BLaER1 (cell line): ENCODE results near the gene PUSL1.
A peak's percentile ranks its signal among the peaks of the same experiment; 100 is the strongest.

Source experiments
- H3K27ac ChIP-seq: shearing (Covaris generic); formaldehyde crosslinking; 2 replicates; pipeline ENCODE4 v1.8.1; 2022
- H3K27me3 ChIP-seq: shearing (Covaris generic); formaldehyde crosslinking; 2 replicates; pipeline ENCODE4 v1.8.1; 2022
- H3K36me3 ChIP-seq: shearing (Covaris generic); formaldehyde crosslinking; 2 replicates; pipeline ENCODE4 v1.8.1; 2022
- H3K4me1 ChIP-seq: shearing (Covaris generic); formaldehyde crosslinking; 2 replicates; pipeline ENCODE4 v1.8.1; 2022
- H3K4me2 ChIP-seq: shearing (Covaris generic); formaldehyde crosslinking; 2 replicates; pipeline ENCODE4 v1.8.1; 2022
- H3K4me3 ChIP-seq: shearing (Covaris generic); formaldehyde crosslinking; 2 replicates; pipeline ENCODE4 v1.8.1; 2022
- H3K9ac ChIP-seq: shearing (Covaris generic); formaldehyde crosslinking; 2 replicates; pipeline ENCODE4 v1.8.1; 2022
- H3K9me3 ChIP-seq: shearing (Covaris generic); formaldehyde crosslinking; 2 replicates; pipeline ENCODE4 v1.8.1; 2022
- H4K20me1 ChIP-seq: shearing (Covaris generic); formaldehyde crosslinking; 2 replicates; pipeline ENCODE4 v1.8.1; 2022
- Cebpa-rat ChIP-seq: shearing (Covaris generic); IDR thresholded peaks from 2 replicates; pipeline ENCODE4 v1.8.1; 2022

The PUSL1 gene

GRCh38 chr1:1336446-1336845 lies 28.0 kb downstream of the PUSL1 start:
- H3K9ac ChIP-seq, result no peak overlapping the region
- H3K36me3 ChIP-seq, result peaks cover 66% of the 10 kb centered on the region
- no peak overlapping the region for H3K4me3 ChIP-seq
- no peak overlapping the region for H3K27ac ChIP-seq
- H3K27me3 ChIP-seq, result no peaks in the 10 kb centered on the region
- TF ChIP-seq Cebpa-rat, result no peak
- H3K4me2 ChIP-seq, result no peak overlapping the region
- H3K9me3 ChIP-seq, result no peaks in the 10 kb centered on the region
- peaks cover 69% of the 10 kb centered on the region for H4K20me1 ChIP-seq
- no peaks in the 10 kb centered on the region for H3K4me1 ChIP-seq

GRCh38 chr1:1336931-1337792 lies 28.8 kb downstream of the PUSL1 start:
- Histone ChIP-seq H3K4me1 (peaks cover 3% of the 10 kb centered on the region), H3K4me3 (no peak overlapping the region), H3K4me2 (no peak overlapping the region), H3K9me3 (no peaks in the 10 kb centered on the region), H3K9ac (no peak overlapping the region), H3K36me3 (peaks cover 73% of the 10 kb centered on the region), H3K27me3 (no peaks in the 10 kb centered on the region), H4K20me1 (peaks cover 72% of the 10 kb centered on the region), H3K27ac (no peak overlapping the region)
- TF ChIP-seq Cebpa-rat, result no peak

GRCh38 chr1:1337793-1338147 lies 29.4 kb downstream of the PUSL1 start:
- Histone ChIP-seq H3K9ac (no peak overlapping the region), H3K4me3 (no peak overlapping the region), H3K27me3 (no peaks in the 10 kb centered on the region), H3K36me3 (peaks cover 73% of the 10 kb centered on the region), H3K4me2 (no peak overlapping the region), H3K27ac (no peak overlapping the region), H4K20me1 (peaks cover 72% of the 10 kb centered on the region), H3K4me1 (peaks cover 9% of the 10 kb centered on the region), H3K9me3 (no peaks in the 10 kb centered on the region)
- no peak for TF ChIP-seq Cebpa-rat

- Histone ChIP-seq H3K4me2 (no peak overlapping the region), H3K27me3 (no peaks in the 10 kb centered on the region), H3K9ac (no peak overlapping the region), H3K27ac (no peak overlapping the region), H3K4me3 (no peak overlapping the region), H4K20me1 (peaks cover 73% of the 10 kb centered on the region), H3K4me1 (peaks cover 14% of the 10 kb centered on the region), H3K9me3 (no peaks in the 10 kb centered on the region), H3K36me3 (peaks cover 73% of the 10 kb centered on the region)
- no peak for TF ChIP-seq Cebpa-rat
Measured at GRCh38 chr1:1338278-1338677, 29.9 kb downstream of the PUSL1 start.

GRCh38 chr1:1340185-1340584 lies 31.8 kb downstream of the PUSL1 start:
- no peak overlapping the region for H3K4me2 ChIP-seq
- no peak overlapping the region for H3K4me3 ChIP-seq
- H3K9me3 ChIP-seq, result no peaks in the 10 kb centered on the region
- TF ChIP-seq Cebpa-rat, result no peak
- H3K4me1 ChIP-seq, result peaks cover 33% of the 10 kb centered on the region
- no peak overlapping the region for H3K27ac ChIP-seq
- H3K36me3 ChIP-seq, result peaks cover 59% of the 10 kb centered on the region
- H3K27me3 ChIP-seq, result no peaks in the 10 kb centered on the region
- no peak overlapping the region for H3K9ac ChIP-seq
- peaks cover 73% of the 10 kb centered on the region for H4K20me1 ChIP-seq

GRCh38 chr1:1340791-1341548 lies 32.6 kb downstream of the PUSL1 start:
- Histone ChIP-seq H3K9ac (no peak overlapping the region), H3K4me3 (no peak overlapping the region), H3K27ac (no peak overlapping the region), H3K4me2 (no peak overlapping the region), H4K20me1 (peaks cover 73% of the 10 kb centered on the region), H3K27me3 (no peaks in the 10 kb centered on the region), H3K36me3 (peaks cover 52% of the 10 kb centered on the region), H3K4me1 (peaks cover 41% of the 10 kb centered on the region), H3K9me3 (no peaks in the 10 kb centered on the region)
- TF ChIP-seq Cebpa-rat, result no peak

- peaks cover 45% of the 10 kb centered on the region for H3K36me3 ChIP-seq
Measured at GRCh38 chr1:1341549-1342021, 33.2 kb downstream of the PUSL1 start.

GRCh38 chr1:1342061-1342562 lies 33.7 kb downstream of the PUSL1 start:
- no peaks in the 10 kb centered on the region for H3K27me3 ChIP-seq
- H3K4me3 ChIP-seq, result no peak overlapping the region
- H3K4me1 ChIP-seq, result peaks cover 52% of the 10 kb centered on the region
- TF ChIP-seq Cebpa-rat, result no peak
- H3K4me2 ChIP-seq, result peak overlapping the region; percentile 72
- no peaks in the 10 kb centered on the region for H3K9me3 ChIP-seq
- H3K27ac ChIP-seq, result peak overlapping the region; percentile 66
- H3K9ac ChIP-seq, result peak overlapping the region; percentile 55
- H4K20me1 ChIP-seq, result peaks cover 75% of the 10 kb centered on the region
- peaks cover 40% of the 10 kb centered on the region for H3K36me3 ChIP-seq

More at GRCh38 chr1:1341549-1342021, 33.2 kb downstream of the PUSL1 start:
- H3K4me3 ChIP-seq, result no peak overlapping the region
- H4K20me1 ChIP-seq, result peaks cover 73% of the 10 kb centered on the region
- TF ChIP-seq Cebpa-rat, result no peak
- no peak overlapping the region for H3K9ac ChIP-seq
- H3K27ac ChIP-seq, result no peak overlapping the region
- H3K4me1 ChIP-seq, result peaks cover 47% of the 10 kb centered on the region
- H3K27me3 ChIP-seq, result no peaks in the 10 kb centered on the region
- H3K4me2 ChIP-seq, result no peak overlapping the region
- no peaks in the 10 kb centered on the region for H3K9me3 ChIP-seq

GRCh38 chr1:1342584-1343115 lies 34.3 kb downstream of the PUSL1 start:
- H3K4me3 ChIP-seq, result no peak overlapping the region
- H3K4me1 ChIP-seq, result peaks cover 58% of the 10 kb centered on the region
- no peaks in the 10 kb centered on the region for H3K27me3 ChIP-seq
- H3K9me3 ChIP-seq, result no peaks in the 10 kb centered on the region
- H3K27ac ChIP-seq, result peak overlapping the region; percentile 66
- H3K9ac ChIP-seq, result peak overlapping the region; percentile 55
- no peak for TF ChIP-seq Cebpa-rat
- peaks cover 35% of the 10 kb centered on the region for H3K36me3 ChIP-seq
- H4K20me1 ChIP-seq, result peaks cover 75% of the 10 kb centered on the region
- peak overlapping the region; percentile 72 for H3K4me2 ChIP-seq
